Hematopoietic multipotent progenitor cell treated with erythropoietin and hydrocortisone succinate and interleukin-3 and kit ligand, for 15 days (in vitro differentiated cells): Measurements from ENCODE around the gene LEFTY1.

Experiments
- DNase-seq: peaks from one replicate; pipeline ENCODE4 v3.0.0-alpha.2; 2015; ENCODE audit warnings: low spot score

LEFTY1 gene

DNA sequence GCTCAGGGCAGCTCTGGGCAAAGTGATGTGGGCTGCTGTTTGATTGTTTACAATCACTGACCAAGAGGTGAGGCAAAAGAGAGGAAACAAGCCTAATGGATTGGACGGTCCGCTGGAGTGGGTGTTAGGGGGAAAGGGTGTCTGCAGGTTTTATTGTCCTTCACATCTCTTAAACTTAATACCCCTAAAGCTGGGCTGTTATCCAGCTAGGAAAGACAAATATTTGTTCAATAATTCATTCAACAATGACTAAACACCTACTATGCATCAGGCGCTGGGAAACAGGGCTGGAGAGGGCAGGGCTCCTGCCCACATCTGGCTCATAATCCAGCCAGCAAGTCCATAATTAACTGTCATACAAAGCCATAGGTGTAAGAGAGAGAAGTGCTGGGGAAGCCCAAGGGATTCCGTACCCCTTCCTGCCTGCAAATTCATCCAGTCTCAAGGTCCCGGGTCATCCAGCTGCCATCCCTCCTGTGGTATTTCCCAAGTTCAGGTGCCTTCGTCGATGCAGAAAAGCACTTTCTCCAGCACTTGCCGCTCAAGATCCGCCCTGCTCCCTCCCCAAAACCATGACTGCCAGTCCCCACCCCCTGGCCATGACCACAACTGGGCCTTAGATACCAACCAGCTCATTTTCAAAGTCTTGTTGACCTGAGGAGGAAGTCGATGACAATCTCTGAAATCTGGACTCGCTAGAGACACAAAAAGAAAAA is 17.4 kb downstream of the LEFTY1 start:
- DNase-seq: no peak

DNA sequence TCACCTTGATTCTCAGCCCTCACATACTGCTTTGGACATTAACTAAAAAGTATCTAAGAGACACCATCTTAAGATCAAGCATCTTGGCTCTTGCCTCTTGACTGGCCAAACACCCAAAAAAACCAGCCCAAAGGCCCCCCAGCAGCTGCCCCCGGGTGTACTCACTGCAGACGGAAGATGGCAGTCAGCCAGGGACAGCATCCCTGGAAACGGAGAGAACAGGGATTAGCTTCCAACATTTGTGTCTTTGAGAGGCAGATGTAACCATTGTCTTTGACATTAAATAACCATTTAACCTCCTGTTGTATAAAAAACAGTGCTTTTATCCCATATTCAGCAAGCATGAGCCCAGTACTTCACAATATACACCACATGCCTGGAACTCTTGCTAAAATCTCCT is 18.0 kb downstream of the LEFTY1 start:
- no peak for DNase-seq

DNA sequence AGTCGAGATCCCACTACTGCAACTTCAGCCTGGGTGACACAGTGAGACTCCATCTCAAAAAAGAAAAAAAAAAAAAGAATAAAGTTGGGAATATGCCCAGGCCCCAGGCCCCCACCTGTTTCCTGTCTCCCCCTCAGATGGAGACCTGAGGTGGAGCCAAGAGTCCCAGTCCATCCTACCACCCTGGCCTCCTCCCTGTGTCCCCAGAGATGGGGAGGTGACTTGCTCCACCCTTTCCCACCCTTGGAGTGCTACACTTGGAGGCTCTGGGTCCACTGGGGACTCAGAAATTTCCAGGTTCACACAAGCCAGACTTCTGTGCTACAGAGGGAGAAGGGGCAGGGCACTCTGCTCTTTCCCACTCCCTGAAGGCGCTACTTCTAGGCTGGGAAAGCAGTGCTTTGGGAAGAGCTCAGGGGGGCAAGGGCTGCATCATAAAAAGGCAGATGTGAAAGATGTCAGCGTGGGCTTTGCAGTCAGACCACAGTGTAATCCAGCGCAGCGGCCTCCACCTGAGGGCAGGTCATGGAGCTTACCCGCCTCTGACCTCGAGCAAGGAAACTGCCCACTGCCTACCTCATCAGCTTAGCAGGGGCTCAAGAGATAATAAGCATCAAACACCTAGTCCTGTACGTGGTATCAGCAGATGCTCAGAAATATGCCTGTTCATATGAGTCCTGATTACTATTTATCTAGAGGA is 20.2 kb downstream of the LEFTY1 start:
- DNase-seq: no peak

DNA sequence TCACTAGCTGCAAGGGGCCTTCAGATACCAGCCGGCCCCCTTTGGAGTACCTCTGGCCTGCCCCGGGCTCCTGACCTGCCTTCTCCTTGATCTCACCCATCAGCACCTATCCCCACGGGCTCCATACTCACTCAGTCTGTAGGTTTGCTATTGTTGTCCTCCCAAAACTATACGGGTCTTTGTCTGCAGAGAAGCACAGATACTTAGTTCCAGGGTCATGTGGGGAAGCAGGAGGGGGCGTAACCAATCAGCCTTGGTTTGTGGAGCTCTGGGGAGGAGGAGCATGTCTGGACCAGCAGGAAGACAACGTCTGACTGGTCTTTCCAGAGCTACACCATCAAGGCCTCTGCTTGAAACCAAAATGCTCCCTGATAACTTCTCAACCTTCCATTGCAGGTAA is 22.0 kb downstream of the LEFTY1 start:
- no peak for DNase-seq

DNA sequence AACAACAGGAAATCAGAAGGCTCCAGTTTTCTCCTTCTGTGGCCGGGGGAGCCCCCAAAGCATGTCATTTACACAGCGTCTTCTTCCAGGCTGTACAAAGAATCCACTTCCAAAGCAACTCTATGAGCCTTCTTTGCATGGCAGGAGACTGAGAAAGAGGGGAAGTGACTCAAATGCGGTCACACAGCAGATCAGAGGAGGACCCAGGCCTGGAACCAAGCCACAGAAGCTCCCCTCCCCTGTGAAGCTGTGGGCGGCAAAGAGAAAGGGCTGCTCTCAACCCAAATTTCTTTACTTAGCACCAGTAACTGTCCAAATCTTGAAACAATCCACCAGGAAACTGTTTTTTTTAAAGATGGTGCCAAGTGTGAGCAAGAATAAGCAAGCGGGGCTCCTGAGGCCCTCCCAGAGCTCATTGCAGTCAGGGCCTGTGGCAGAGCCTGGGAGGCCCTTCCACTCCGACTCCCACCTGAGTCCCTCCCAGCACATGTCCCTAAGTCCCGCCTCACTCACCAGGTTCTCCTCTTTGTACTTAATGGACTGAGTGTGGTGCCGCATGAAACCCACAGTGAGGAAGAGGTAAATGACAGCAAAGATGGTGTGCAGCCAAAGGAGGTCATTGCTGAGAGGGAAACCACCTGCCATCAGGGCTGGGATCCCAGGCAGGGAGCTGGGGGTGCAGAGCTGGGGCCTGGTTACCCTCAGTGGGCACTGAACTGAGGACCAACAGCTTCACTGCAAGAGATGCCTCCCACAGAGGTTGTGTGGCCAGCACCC is 22.7 kb downstream of the LEFTY1 start:
- no peak for DNase-seq

DNA sequence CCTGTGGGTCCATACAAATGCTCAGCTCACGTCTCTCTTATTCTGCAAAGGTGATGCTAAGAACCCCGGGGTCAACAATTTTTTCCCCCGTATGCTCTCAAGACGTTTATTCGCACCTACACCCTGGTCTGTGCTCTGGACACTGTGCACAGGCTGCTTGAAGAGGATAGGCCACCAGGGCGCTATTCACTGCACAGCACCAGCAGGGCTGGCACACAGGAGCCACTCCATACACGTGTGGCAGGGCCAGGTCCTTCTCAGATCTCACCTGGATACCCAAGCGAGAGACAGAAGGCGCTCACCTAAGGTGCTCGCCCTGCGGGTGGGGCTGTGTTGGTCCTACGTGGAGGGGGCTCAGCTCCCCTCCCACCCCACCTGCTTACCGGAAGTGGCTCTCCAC is 23.4 kb downstream of the LEFTY1 start:
- no peak for DNase-seq

DNA sequence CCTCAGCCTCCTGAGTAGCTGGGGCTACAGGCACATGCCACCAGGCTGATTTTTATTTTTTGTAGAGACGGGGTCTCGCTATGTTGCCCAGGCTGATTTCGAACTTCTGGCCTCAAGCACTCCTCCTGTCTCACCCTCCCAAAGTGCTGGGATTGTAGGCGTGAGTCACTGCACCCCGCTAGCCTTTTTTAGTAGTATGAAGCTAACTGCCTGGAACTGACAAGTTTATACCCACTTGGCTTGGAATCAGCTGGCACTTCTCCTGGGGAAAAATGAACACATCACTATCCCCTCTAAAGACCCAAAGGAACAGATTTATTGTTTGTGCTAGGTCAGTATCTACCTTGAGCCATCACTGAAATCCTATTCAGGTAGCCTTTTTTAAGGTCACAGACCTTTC is 25.8 kb downstream of the LEFTY1 start:
- no peak for DNase-seq

DNA sequence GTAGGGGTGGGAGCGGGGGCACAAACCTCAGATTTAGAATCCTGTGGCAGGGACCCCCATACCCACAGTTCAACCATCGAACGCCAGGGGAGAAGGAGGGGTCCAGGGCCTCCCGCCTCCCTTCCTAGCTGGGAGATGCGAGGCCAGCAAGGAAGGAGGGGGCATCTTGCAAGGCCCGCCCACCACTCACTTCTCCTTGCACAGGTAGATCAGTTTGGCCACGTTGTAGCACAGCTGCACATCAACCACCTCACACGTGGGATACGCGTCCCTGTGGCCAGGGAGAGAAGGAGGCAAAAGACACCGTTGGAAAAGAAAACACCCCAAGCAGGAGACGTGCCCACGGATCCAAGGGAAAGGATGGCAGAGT is 26.4 kb downstream of the LEFTY1 start:
- DNase-seq: no peak

DNA sequence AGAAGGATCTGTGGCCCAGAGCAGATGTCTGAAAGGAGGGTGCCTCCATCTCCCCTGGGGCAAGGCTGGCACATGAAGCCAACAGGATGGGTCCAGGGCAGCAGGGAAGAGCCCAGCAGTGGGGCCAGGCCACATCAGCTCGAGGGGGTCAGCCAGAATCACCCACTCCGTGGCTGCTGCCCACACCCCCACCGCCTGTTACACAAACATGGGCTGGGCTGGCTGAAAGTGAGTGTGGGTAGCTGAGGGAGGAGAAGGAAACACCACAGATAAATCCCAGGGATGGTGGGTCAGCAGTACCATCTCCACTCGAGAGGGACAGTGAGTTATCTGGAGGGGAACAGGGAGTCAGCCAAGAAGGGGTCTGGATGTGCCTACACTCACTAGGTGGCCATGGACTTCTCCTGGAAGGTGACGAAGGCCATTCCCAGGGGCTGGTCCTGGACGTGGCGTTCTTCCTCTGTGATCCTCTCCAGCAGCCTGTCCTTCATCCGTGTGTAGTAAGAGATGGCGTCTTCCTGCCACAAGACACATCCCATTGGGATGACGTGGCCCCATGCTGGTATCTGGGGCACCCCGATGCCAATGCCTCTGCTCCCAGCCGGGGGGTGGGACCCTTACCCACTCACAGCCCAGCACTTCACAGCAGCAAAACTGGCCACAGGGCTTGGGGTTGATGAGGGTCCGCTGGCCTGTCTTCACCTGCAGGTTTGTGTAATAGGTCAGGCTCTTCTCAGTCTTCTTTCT is 26.9 kb downstream of the LEFTY1 start:
- DNase-seq: no peak

DNA sequence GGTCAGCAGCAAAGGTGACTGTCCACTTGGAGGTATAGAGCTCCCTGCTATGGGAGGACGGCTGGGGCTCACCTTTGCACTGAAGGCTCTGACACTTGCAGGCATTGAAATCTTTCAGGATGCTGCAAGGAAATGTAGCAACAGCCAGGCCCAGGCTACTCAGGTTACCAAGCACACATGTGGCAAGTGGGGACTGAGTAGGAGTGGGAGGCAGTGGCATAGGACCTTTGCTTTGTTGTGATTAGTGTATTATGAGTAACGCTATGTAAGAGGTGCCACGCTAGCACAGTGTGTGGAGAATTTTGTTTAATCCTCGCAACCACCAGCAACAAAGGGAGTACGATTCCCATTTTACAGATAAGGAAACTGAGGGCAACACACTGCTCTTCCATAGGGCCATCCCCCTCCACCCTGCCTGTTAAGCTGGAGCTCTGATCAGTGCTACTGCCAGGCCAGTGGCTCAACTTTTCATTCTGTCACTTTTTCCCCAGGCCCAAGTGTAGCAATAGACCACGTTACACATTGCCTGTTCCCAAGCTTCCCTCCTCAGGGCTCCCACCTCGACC is 28.0 kb downstream of the LEFTY1 start:
- DNase-seq: no peak

DNA sequence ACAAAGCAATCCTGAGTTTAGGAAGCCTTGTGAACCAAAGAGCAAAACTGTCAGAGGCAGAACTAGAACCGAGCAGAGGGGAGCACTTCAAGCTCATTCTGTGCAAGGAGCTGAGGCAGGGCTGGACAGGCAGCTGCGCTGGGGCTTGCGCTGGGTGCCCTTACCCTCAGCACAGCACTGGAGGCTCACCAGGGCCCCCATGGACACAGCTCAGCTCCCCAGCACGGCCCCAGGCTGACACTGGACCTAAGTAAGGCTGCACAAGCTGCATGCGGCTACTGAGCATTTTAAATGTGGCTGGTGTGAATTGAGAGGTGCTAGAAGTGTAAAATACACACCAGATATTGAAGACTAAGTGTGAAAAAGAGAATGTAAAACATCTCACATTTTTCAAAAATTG is 28.8 kb downstream of the LEFTY1 start:
- no peak for DNase-seq

DNA sequence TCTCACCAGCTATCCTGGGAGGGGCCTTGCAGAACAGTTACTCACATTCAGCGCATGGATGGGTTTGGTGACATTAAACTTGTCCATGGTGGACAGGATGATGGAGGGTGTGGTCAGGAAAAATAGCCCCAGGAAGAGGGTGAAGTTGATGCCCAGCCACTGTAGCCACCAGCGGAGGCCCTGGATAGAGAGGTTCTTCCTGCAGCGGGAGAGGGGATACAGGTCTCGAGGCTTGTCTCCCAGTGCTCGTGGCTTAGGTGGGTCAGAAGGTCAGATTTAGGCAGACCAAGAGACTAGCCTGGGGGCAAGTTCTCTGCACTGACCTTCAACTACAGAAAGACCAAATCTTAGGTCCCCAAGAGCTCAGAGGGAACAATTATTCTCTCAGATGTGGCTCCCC is 29.8 kb downstream of the LEFTY1 start:
- DNase-seq: no peak

DNA sequence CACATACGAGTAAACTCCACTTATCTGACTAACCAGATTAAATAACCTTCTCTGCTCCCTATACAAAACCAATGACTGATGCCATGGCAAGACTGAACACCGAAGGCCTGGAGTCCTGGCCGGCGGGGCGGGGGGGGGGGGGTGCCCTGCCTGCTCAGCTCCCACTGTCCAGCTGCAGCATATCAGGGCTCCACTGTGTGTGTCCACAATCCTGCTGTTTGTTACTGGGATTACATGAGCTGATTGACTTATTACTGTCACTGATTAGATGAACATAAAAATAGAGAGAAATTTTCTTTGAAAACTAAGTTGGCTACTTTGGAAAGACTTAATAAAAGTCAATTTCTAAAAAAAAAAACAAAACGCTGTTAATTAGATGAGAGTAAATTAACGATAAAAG is 31.7 kb downstream of the LEFTY1 start:
- no peak for DNase-seq

DNA sequence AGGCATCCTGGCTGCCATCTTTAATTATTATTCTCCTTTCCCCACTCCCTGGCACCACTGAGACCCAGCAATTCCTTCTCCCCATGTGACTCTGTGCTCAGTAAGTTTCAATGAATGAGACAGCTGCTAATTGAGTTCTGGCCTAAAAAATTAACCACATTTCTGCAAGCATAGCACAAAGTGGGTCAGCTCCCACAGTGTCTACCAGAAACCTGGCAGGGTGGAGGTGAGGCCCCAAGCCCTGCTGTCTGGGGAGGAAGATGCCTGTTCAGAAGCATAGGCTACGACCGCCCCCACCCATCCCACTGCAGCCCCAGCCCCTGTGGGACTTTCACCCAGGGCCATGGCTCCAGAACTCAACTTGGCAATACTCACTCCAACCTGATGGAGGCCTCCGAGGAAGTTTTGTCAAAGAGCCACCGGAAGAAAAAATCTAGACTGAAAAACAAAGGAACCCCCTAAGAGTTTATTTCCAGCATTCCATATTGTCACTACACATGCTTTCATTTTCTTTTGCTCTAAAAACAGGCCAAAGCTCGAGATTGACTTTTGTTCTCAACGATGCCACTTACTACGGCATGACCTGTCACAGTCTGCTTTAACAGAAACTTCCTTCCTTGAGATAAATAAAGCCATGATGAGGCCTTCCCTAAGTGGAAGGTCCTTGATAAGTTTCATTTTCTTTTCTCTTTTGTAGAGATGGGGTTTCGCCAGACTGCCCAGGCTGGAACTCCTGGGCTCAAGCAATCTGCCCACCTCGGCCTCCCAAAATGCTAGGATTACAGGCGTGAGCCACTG is 33.2 kb downstream of the LEFTY1 start:
- no peak for DNase-seq

DNA sequence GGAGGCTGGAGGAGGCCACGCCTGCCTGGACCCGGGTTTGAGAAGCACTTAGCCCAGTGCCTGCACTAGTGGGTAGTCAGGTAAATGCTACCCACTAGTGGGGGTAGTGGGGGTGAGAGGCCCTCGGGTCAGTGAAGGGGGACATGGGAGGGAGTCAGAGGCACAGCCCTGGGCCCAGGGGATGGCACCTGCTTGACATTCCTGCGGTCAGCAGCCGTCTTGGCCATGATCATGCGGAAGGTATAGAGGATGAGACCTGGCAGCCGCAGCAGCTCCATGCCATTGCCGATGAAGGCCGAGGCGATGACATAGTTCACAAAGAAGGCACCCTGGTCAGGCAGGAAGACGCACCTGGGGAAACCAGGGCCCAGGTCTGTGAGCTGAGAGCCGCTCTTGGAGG is 35.5 kb downstream of the LEFTY1 start:
- no peak for DNase-seq

DNA sequence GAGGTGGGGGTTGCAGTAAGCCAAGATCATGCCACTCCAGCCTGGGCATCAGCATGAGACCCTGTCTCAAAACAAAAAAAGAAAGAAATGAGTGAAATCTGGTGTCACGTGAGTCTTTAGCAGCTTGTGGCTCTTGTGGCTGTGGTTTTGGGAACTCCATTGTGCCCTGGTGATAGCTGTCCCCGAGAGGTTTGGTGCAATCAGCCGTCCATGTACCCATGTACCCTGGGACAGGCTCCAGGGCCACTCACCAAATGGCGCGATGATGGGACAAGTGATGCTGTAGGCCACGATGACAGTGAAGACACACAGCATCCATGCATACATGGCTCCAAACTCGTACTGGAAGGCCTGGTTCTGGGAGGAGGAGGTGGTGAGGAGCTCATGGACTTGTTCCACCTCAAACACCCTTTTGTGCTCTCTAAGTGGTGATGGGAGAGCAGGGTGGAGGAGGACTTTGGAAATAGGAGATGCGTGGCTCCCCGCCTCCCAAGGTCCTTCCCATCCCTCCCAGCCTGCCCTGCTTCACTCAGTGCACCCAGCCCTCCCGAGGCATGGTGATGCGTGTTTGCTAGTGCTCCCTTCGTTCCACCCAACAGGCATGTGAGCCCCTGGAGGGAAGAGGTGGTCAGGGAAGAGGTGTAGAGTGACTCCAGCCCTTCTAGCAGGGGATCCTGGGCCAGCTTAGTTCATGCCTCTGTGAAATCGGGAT is 36.4 kb downstream of the LEFTY1 start:
- no peak for DNase-seq

DNA sequence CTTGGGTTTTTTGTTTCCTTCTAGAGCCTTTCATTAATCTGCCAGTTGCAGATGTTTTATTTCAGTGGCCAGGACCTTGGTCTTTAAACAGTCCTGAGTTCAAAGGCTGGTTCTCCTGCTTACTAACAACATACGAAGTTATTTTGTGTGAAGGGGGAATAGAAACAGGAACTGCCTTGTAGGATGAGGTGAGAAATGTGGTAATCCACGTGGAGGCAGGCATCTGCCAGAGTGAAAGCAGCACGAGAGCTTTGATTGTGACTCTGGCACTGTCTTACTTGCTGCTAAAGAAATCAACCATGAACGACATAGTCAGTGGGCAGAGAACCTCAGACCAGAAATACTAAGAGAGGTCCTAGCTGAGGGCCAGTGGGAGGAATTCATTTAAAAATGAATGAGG is 37.1 kb downstream of the LEFTY1 start:
- DNase-seq: no peak

DNA sequence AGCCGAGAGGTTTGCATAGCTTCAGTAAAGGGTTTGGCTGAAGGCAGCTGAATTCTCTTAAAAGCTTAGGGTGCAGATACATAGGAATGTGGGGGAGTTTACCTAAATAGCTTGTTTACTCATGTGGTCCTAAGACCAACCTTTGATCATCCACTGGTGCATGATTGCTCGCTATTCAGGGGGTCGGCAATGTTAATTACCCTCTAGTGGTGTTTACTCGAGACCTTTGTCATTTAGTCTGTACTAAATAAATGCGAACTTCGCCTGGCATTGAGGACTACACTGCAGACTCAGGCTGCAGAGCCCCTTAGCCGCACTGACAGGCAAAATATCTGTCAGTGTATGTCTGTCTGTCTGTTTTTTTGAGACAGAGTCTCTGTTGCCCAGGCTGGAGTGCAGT is 38.6 kb downstream of the LEFTY1 start:
- DNase-seq: no peak

DNA sequence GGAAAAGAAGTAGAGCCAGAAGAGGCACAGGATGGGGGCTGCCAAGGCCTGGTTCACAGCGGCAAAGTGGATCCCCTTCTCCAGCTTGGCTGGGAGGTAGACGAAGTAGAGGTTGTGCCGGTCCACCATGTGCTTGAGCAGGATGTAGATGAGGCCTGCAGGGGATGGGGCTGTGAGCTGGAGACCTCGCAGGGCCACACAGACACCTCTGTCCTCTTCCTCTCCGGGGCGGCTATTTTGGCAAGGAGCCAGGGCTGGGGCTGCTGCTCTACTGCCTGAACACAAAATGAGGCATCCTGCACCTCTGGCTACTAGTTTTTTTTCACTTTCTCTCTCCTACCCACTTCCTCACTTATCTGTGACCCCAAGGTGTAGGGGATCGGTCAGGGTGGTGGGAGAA is 39.0 kb downstream of the LEFTY1 start:
- peak; percentile 49 for DNase-seq

DNA sequence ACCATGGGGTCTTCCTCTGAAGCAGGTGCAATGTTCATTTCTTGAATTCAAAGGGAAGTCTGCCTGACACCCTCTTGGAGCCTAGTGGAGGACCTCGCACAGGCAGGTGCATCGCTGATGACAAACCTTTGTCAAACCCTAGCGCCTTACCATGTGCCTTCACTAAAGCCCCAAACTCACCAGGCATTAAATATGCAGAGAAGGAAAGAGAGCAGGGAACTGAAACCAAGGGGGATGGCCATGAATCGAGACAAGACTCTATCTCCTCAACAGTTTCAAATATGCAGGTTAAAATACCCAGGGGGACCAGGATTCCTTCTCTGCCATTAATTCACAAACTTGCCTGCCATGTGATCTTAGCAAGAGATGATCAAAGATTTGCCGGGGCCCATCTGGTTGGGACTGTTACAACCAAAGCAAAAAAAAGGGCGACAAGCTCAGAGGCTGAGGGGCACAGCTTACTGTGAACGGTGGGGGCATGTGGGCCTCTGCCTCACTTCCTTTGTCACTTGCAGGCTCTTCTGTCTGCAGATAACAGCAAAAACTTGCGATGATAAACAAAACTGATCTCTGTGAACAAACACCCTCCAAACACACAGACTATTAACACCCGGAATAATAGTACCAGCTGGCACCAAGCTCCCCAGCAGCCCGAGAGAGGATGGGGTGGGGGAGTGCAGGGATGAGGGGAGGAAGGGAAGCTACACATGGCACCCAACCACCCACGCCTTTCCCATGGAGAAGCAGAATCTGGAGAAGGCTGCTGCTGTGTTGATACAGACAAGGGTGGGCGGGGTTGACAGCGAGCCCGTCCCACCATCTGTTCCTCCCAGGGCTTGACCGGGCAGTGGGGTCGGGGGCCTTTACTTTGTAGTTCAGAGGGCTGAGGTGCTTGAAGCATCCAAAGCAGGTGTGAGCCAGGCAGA is 40.7 kb downstream of the LEFTY1 start:
- no peak for DNase-seq
